Umbilical cord (tissue), 2 donors: Measurements from ENCODE around the gene CSRNP2. TPM values are rescaled to one million over a fixed set of nuclear protein-coding genes. Genes with fewer than 3 reads are reported as not detected.

Source experiments
- DNase-seq: peaks from one replicate; pipeline ENCODE4 v3.0.0-alpha.2; 2015; ENCODE audit warnings: low spot score
- total RNA-seq: library from RNA; depleted of rRNA; stranded (reverse); fragments of >200 nt; gene quantifications from one replicate; pipeline ENCODE4 v1.2.3, GENCODE V29; 2014; ENCODE audit warnings: low replicate concordance; ENCODE audit not compliant: insufficient read depth

The CSRNP2 gene
- total RNA-seq, 1 donor from 2014 or later: 19.7 TPM

DNA sequence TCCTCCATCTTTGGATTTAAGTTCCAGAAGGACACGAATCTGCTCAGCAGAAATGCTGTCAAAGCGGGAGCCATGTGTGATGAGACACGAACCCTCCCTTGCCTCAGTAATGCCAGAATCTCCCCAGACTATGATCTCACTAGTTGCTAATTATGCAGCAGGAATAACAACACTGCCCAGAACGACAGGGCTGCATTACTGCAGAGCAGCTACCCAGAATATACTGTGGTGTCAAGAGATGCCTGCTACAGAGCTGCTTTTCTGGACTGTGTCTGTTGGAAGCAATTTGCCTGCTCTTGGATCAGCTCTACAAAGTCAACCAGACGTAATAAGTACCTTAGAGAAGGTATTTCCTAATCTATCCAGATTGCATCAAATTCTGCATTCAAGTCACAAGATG lies 5.5 kb downstream of the CSRNP2 start:
- peak; percentile 42 for DNase-seq

DNA sequence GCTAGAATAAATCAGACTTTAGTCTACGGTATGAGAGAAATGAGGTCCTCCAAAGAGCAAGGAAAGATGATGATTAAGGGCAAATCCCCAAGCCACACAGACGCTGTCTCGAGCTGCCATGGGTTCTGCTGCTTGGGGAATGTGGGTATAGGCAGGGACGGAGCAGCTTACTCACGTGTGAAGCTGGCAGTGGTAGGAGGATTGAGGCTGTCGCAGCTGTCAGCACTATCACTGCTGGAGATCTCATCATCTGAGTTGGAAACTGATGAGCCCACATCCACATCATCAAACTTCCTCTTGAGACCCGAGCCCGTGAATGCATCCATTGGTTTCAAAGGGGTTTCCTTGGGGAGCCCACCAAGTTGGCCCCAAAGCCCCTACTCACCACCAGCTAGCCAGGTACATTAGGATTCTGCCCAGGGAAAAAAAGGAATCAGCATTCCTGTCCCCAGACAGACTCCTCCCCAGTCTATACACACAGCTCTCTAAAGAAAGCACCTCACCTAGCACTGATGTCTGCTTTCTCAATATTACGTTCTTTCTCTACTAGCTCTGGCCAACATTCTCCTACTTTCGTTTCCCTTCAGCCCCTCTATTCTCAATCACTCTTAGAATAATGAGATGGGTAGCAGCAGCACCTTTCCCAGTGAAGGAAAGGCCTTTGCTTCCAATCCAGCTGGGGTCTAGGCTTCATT lies 7.0 kb downstream of the CSRNP2 start:
- no peak for DNase-seq

DNA sequence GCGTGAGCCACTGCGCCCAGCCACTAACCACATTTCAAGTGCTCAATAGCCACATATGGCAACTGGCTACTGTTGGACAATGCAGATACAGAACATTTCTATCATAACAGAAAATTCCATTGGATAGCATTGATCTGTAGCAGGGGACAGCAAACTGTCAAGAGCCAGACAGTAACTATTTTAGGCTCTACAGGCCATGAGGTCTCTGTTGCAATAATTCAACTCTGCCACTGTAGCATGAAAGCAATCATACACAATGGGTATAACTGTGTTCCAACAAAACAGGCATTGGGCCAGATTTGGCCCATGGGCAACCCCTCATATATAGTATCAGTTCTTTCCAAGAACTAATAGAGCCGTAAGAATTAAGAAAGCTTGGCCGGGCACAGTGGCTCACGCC lies 8.0 kb downstream of the CSRNP2 start:
- DNase-seq: no peak

DNA sequence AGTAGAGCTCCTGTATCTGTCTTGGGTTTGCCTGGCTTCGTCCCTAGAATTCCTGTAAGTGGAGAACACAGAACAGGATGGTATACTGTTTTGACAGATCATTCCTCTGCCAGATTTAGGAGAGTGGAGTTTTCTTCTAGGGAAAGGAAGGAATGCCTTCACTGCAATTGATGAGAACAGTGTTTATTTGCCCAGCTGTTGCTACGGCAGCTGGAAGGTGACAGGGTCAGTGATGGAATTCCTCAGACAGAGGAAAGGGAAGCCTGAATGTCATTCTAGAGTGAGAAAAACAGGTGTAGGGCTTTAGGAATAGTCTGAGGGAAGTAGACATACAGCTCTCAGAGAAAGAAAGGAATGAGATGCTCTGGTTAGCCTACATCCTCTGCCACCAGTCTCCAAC lies 11.7 kb downstream of the CSRNP2 start:
- DNase-seq: no peak

DNA sequence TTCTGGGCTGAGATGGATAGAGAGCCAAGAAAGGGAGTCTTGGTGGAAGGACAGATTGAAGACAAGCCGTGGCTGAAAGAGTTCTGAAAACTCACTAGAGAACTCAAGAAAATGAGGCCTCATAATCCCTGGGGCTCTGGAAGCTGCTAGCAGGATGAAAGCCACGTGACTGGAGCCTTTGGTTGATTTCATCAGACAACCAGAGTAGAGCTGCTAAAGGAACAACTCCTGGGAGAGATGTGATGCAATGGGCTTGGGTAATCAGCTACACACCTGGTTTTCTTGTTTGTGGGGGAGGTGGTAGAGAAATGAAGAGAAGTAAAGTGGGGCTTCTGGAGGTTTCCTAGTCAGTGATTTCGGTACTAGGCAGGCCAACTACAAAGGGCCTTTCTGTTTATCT lies 13.4 kb downstream of the CSRNP2 start:
- DNase-seq: peak; percentile 93

DNA sequence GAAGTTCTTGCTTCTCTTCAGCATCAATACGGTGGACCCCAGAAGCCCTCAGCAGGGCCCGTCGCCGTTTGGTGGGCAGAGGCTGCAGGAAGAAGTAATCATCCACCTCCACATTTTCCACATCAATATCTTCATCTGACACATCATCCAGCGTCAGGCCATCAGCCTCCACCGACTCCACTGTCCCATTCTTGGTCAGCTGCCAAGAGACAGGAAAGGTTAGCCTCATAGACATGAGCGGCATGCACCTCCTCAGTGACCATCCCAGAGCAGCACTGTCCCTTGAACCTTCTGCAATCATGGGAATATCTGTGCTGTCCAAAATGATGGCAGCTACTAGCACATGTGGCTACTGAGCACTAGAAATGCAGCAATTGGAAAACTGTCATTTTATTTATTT lies 15.6 kb downstream of the CSRNP2 start:
- no peak for DNase-seq

DNA sequence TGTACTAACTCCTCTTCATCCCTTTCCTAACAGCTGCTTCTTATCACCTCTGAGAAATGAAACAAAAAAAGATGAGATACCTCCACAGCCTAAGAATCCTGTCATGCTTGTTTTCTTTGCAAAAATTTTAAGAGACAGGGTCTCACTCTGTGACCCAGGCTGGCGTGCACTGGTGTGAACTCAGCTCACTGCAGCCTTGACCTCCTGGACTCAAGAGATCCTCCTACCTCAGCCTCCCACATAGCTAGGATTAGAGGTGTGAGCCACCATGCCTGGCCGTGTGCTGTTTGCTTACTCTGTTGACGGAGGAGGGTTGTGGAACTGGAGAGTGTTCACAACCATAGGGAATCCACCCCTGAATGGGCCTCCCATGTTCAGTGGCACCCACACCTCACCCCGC lies 16.2 kb downstream of the CSRNP2 start:
- no peak for DNase-seq

DNA sequence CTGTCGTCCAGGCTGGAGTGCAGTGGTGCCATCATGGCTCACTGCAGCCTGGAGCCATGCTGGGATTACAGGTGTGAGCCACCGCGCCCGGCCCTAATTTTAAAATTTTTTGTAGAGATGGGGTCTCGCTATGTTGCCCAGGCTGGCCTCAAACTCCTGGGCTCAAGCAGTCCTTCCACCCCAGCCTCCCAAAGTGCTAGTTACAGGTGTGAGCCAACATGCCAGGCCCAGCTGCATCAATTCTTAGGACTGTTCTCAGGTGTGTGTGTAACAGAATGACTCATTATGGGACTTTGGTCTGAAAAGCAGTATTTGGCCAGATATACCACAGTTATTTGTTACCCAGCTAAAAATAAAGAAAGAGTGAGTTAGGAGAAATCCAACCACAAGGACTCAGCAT lies 17.9 kb downstream of the CSRNP2 start:
- DNase-seq: no peak

DNA sequence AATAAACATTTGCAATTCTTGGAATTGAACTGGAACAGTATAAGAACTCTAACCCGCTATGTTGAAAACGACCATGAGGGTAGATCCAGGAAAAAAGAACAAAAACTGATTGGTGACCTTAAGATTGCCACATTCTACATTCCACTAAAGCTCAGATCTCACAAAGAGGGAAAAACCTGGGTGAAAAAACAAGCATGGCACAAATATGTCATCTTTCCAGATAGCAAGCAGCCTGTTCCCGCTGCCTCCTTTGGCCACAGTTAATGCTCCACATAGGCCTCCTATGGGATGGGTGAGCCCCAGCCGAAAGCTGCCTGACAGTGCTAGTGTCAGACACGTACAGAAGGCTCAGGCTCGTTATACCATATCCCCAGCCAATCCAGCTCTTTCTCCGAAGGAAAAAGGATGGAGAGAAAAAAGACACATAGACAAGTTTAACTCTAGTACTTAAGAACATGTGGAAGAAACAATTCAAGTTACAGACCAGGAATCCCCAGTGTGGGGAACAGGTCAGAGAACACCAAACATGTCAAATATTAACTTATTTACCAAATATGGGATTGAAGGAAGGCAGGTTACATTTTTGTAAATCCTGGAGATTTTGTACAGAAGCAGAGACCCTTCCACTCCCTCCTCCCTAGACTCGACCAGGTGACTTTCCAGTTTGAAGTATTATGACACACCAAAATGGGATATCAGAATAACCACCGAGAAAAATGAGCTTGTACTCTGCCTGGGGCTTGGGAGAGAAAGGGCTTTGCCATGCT lies 20.6 kb downstream of the CSRNP2 start:
- DNase-seq: no peak

DNA sequence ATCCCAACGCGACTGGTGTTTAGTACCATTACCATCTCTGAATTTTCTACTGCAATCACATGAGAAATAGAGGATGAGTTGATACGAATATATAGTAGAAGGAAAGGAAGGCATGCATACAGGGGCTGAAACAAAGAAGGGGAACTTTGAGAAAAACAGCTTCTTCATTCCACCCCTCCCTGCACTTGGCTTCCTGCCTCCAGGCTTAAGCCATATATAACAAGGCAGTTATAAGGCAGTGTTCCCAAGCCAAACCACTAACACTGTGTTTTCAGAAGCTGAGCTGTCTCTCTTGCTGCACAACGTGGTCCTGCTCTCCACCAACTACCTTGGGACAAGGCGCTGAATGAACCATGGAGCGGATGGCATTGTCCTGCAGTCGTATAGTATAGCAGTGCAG lies 24.3 kb downstream of the CSRNP2 start:
- peak; percentile 8 for DNase-seq

DNA sequence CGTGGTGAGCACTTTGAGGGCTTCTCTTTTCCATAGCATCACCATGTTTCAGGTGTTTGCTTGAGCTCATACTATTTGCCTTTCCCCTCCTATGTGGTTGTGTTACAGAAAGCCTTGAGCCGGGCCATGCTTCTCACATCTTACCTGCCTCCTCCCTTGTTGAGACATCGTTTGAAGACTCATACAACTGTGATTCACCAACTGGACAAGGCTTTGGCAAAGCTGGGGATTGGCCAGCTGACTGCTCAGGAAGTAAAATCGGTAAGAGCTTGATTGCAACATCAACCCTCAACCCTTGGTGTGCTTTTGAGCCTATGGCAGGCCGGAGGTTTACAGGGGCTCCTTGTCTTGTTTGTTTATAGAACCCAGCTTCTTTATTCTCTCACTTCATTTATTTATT lies 27.2 kb downstream of the CSRNP2 start:
- DNase-seq: no peak

DNA sequence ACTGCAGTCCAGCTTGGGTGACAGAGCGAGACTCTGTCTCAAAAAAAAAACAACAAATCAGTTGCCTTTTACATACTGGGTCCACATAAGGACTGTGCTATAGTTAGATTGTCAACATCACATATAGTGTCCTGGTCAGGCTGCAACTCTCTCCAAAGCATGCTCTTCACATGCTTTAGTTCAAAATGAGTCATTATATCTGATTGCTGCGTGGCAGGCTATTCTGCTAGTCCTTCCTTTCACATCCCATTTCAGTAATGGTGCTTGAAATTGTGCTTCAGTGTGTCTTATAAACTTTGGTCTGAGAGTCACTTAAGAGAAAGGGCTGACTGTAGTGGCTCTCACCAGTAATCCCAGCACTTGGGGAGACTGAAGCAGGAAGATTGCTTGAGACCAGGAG lies 28.3 kb downstream of the CSRNP2 start:
- DNase-seq: no peak

DNA sequence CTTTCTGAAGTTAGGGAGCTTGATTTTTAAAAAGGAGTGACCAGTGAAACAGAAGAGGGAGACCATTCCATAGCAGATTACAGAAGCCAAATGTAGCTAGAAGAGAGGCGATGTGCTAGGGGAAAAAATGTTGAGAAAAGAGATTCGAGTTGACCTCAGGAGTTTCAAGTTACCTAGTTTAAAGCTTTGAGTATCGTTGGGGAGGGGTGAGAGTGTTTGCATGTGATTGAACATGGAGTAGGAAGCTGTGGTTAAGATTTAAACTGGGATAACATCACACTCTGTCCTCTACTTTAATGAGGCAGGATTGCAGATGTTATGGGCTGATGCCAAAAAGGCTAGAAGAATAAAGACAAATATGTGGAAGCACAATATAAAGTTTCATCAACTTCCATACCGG lies 31.6 kb downstream of the CSRNP2 start:
- DNase-seq: no peak

DNA sequence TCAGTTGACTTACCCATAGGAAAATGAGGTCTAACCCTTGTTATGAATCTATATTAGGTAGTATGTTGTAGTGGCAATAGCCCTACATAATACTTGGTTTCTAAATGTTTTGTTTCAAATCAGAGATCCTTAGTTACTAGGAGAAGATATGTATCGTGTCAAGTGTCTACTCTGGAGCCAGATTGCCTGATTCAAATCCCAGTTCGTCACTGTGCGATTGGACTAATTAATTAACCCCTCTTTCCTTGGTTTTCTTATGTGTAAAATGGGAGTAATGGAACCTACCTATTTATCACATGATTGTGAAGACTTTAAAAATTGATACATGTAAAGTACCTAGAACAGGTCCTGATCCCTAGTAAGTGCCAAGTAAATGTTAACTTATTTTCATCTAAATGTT lies 33.9 kb downstream of the CSRNP2 start:
- no peak for DNase-seq

DNA sequence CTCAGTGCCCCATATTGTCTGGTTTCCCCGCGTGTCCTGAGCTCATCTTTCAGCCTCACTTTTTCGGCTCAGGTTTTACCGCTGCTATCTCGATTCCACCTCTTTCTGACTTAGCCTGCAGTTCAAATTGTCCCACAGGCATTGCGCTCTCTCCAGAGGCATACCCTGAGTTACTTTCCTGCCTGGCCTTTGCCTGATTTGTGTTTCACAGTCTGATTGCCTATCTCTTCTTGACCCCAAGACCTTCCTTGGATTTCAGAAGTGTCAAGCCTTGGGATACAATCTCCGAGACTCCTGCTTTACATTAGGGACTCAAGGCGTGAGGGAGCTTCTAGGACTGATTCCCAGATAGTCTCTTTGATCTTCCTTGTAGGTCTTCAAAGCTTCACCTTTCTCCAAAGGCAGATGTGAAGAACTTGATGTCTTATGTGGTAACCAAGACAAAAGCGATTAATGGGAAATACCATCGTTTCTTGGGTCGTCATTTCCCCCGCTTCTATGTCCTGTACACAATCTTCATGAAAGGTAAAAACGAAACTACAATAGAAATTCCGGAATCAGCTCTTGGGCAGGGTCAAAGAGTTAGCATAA lies 34.6 kb downstream of the CSRNP2 start:
- no peak for DNase-seq

DNA sequence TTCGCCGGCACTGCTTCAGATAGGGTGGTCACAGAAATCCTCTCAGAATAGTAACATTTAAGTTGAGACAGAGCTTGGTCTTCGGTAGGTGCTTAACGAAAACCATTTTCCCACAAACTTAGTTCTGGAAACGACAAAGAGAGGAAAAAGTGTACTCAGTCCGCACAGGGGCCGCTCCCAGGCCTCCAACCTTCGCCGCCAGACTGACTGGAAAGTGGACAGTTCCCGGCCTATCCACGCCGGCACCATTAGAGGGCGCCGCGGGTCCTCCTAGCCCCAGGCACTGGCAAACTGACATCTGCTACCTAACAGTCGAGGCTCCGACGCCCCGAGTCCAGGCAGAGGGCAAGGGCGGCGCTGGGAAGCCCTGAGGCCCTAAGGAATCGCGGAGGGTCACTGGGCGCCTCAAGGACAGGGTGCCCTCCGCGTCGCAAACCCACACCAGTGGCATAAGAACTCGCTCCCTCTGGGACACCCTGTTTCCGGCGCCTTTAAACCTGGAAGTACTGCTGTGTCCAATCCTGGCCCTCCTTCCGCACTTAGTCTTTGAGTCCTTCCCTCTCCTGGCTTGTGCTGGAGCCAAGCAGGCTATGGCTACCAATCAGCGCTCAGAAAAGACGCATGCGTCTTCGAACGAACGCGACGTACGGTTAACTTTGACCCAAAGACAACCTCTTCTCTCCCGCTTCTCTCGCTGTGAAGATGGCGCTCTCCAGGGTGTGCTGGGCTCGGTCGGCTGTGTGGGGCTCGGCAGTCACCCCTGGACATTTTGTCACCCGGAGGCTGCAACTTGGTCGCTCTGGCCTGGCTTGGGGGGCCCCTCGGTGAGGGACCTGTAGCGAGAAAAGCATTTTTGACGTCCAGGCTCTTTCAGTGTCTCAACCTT lies 35.5 kb downstream of the CSRNP2 start, which contains the start of gene LETMD1:
TSS of gene LETMD1 (plus strand) at position 673 of the 886 bp plus-strand sequence. CDS start at position 703, 30 bp downstream.
- DNase-seq: peak; percentile 100

DNA sequence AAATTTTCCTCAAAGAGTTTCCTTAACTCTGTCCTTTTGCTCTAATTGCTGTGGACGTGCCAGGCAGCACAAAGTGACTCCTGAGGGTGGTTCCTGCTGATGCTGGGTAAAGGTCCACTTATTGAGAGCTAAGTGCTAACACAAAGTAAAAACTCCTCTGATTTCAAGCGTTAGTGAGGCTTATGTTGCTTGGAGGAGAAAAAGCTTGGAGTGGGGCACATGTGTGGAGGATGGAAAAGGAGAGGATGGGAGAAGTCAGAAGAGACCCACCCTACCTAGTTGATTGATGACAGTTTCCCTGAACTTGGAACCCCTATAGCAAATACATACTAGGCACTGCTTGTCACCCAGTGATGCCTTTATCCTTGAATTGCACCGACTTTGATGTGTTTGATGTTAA lies 47.1 kb downstream of the CSRNP2 start:
- no peak for DNase-seq

DNA sequence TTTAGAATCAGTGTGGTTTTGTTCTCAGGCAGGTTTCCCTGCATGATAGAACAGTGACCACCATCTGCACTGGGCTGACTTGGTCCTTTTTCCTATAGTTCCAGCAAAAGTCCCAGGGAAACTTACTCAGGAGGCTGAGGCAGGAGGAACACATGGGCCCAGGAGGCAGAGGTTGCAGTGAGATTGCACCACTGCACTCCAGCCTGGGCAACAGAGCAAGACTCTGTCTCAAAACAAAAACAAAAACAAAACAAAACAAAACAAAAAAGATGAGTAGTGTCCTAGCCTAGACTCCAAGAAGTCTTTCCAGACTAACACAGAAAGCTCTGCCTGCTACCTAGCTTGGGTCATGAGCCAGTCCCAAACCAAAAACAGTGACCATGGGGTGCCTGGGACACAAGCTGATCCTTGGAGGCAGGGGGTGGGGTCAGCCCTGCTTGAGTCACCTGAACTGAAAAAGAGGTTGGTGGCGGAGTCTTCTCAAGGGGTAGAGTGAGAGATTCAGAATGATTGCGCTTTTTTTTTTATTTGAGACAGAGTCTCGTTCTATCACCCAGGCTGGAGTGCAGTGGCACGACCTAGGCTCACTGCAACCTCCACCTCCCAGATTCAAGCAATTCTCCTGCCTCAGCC lies 49.8 kb downstream of the CSRNP2 start:
- DNase-seq: no peak

DNA sequence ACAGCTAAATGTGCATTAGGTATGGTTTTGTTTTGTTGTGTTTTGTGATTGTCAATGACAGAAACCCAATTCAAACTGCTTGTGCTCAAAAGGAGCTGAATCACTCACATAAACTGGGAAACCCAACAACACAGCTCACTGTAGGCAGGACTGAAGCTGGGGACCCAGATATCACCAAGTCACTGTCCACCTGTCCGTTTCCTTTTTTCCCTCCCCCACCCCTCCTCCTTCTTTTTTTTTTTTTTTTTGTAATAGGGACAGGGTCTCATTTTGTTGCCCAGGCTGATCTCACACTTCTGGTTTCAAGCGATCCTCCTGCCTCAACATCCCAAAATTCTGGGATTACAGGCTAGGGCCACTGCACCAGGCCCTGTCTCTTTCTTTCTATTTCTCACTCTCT lies 50.3 kb downstream of the CSRNP2 start:
- no peak for DNase-seq

DNA sequence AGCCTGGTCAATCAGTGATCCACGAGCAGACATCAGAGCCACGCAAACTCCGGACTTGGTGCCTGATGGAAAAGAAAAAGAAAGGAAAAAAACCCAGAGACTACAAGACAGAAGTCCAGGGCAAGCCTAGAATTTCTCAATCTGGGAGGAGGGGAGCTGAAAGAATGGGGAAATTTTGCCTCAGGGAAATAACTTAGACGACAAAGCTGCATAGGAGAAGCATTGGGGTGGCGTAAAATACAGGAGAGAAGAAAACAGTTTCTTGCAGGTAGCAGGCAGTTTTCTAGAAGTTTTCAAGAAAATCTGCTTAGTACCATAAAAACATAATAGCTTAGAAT lies 54.6 kb downstream of the CSRNP2 start:
- no peak for DNase-seq

DNA sequence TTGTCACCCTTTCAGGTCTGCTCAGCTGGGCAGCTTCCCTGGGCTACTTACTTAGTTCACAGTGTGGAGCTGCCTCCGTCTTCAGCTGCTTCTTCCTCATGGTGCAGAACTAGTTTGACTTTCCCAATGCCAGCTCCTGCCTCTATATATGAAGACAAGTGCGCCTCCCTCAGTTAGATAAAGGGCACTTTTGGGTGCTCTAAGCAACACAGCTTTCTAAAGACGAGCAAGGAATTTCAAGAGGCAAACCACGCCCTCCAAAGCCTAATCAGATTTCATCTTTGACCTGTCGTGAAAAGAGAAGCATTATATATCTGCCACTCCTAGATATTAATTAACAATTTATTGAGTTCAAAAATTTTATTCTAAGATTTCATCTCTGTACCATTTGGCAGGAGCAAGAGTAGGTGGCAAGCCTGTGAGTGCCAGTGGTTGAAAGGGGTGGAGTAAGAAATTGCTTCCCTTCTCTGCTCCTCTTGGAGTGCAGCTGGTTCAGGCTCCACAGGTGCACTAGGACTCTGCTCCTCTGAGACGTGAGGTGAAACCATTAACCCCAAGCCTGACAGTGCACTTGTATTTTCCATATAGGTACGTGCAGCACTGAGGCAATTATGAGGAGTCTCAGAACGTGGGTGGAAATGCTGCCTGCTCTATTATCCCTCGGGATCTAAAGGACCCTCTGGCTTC lies 55.1 kb downstream of the CSRNP2 start:
- DNase-seq: peak; percentile 50
